Activated naive CD8-positive, alpha-beta T cell treated with anti-CD3 and anti-CD28 coated beads, Interleukin-2, amount 50 U/mL, for 16 hours (primary cell): ENCODE measurements around the gene HMGXB3.
"Not testable (repeated sequence)": the region's sequence is repeated elsewhere in the genome, so short reads cannot be mapped to it uniquely, and the experiment has no call there.

ENCODE experiments used
- DNase-seq: peaks from one replicate; pipeline ENCODE4 v3.0.0-alpha.2; 2020; ENCODE audit warnings: low read depth, low spot score

HMGXB3 gene

DNA sequence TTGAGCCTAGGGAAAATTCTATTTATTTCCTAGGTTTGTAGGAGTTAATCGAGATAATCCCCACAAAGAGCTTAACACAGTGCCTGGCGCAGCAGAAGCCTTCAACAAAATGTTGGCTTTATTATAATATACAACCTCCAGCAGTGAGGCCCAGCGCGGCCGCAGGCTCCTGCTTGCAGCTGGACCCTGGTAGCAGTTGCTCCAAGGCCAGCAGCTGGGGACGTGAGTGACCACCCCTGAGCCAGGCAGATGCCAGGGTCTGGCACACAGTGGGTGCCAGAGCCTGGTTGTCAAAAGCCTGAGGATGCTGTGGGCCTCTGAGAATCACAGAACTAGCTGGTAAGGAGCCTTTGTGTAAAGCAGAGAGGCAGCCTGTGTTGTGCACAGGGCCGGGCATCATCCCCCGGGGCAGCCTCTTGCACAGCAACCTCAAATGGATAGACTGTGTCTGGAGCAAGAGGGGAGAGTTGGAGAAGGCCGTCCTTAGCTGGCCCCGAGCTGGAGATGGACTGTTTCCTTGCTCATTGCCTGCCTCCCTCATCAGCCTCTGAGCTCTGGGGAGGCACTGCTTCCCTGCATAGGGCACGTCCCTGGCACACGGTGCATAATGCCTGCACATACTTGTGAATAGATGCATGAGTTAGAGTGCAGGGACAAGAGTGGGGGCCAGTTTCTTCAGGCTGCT is 68.6 kb downstream of the HMGXB3 start:
- no peak for DNase-seq

GRCh38 chr5:150069672-150070627 is 69.4 kb downstream of the HMGXB3 start:
- DNase-seq = no peak

GRCh38 chr5:150070821-150071220 is 70.3 kb downstream of the HMGXB3 start:
- DNase-seq = no peak

- DNase-seq = no peak
These were observed 72.6 kb downstream of the HMGXB3 start for GRCh38 chr5:150073086-150073625.

GRCh38 chr5:150073677-150074076 is 73.1 kb downstream of the HMGXB3 start:
- no peak for DNase-seq

- DNase-seq = no peak
These were observed 74.7 kb downstream of the HMGXB3 start for GRCh38 chr5:150075233-150075632.

DNA sequence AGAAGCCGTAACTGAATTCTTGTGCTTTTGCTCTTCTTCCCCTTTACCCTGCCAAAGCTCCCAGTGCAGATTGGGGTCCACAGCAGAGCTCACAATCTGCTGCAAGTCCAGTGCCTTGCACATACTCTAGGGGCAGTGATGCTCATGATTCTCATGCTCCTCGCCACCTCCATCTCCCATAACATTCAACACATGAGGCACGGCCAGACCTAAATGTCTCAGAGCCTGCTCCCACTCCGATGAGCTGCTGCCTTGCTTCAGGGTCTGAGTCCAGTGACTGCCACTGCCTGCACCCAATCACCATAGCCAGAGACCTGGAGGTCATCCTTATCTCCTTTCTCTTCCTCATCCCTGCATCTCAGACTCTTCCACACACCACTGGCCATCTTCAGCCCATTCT is 75.3 kb downstream of the HMGXB3 start:
- DNase-seq = no peak

DNA sequence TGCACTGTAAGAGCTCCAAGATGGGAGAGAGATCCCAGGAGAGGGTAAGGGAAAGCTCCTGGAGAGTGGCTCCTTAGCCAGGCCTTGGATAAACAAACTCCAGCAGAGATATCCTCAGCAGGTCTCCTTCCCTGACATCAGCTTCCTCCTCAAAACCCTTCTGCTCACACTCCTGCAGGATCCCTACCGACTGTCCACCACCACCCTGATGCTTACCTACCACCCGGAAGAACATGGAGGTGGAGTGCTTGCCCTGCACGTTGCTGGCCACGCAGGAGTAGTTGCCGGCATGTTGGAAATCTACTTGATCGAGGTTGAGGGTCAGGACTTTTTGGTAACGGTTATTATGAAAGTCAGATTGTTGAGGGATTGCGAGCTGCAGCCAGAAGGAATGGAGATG is 76.5 kb downstream of the HMGXB3 start:
- DNase-seq = no peak

DNA sequence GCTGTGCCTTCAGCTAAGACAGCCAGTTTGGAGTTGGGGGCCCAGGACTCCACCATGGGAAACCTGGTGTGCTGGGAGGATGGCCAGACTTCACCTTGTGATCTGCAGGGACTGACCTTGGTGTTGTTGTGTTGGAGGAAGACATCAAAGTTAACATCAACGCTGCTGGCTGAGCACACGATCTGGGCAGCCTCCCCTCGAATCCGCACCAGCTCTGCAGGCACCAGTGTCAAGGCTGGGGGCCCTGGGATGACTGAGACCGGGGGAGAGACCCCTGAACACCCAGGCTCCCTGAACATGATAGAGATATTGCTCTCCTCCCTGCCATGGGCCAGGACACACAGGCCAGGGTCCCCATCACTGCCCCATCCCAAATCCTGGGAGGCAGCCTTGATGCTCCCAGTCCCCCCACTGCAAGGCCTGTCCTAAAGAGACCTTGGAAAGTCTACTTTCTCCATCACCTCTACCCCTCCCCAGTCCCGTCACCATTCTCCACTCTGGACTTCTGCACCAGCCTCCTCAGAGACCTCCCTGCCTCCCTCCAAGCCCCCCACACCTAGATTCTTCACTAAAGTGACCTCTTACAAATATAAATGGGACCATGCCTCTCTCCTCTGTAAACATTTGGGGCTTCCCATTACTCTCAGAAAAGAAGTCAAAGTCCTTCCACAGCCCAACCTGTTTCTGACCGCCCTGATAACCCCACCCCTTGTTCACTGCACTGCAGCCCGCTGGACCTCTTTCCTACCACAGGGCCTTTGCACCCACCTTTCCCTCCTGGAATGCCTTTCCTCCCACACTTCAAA is 77.7 kb downstream of the HMGXB3 start:
- DNase-seq = no peak

GRCh38 chr5:150078802-150079689 is 78.5 kb downstream of the HMGXB3 start:
- DNase-seq = no peak

DNA sequence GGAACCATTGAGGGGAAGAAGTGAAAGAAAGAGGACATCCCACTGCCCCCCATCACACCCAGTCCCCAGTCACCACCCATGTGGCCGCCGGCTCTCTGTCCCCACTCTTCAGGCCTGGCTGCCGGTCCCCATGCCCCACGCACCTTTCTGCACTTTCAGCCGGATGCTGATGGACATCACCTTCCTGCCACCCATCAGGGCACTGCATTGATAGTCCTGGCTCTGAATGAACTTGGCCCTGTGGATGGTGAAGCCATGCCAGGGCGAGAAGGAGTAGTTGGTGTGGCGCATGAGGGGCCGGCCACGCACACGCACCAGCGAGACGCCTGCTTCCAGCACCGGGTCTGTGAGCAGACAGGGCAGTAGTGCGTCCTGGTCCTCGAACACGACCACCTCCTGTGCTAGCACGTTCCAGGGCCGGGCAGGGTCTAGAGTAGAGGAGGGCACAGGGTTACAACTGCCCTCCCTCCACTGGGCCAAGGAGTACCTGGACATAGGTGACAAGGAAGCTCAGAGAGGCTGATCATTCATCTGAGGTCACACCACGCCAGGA is 79.4 kb downstream of the HMGXB3 start:
- no peak for DNase-seq

DNA sequence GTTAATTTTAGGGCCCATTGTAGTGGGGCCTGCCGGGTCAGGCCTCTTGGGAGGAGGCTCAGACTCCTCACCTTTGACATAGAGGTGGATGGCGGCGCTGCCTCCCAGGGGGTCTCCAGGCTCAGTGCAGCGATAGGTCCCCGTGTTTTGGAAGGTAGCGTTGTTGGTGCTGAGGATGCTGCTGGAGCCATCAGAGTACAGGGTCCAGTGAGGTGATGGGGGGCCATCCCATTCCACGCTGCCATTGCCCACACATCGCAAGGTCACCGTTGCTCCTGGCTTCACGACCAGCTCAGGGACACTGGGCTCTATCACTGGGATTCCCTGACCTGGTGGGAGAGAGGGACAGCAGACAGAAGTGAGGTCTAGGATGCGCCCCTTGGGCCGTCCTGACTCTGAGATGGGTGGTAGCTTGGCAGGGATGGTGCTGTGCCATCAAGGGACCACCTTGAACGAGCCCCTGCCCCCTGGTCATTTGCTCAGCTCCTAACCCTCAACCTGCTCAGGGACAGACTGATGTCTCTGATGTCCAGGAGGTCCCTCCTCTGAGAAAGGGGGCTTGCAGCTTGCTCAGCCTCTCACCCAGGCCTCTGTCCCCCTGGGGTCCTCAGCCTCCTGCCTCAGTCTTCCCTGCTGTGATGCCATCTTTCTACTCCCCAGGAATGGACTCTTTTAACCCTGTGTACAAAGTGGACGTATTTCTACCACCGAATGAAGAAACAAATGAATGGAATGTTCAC is 80.3 kb downstream of the HMGXB3 start:
- DNase-seq = no peak

DNA sequence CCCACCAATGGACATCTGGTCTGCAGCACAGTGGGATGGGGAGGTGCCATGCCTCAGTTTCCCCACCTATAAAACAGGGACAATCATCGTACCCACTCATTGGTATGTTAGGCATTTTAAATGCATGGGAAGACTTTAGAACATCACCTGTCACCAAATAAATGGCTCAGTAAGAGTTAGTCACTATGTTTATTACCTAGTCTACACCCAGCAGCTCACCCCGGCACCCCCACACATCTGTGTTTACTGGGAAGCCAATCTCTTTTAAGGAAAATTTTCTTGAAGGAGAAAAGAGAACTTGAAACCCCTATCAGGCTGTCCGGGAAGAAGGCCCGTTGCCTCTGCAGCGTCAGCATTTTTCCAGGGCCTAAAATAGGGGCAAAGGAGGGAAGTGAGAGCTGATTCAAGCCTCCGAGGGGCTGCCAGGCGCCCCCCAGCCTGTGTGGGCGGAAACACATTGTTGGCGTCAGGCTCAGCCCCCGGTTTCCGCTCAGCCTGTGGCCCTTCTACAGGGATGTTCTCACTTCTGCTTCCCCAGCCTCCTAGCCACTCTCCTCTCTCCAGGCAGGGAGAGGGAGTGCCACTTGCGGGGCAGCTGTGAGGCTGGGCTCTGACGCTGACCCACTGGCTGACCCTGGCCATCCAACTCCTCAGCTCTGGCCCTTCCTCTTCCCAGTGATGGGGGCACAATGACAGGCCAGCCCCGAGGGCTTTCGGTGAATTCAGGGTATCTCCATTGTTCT is 81.2 kb downstream of the HMGXB3 start:
- DNase-seq = no peak

GRCh38 chr5:150082374-150082773 is 81.8 kb downstream of the HMGXB3 start:
- DNase-seq = no peak

DNA sequence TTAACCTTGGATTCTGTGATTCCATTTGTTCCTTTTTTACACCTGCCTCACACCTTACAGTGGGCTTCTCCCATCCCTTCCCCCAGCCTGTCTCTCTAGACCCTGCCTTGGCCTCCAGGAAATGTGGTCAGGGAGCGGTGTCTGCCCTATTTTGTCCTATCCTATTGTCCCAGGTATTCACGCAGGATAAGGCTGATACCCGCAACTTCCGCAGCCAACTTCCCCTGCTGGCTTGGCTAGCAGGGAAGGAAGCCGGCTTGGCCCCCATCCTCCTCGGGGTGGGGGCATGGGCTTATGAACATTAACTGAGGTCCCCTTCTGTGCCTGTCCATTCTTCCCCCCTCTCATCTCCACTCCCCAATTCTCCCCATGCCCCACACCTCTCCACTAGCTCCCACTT is 82.3 kb downstream of the HMGXB3 start:
- no peak for DNase-seq

DNA sequence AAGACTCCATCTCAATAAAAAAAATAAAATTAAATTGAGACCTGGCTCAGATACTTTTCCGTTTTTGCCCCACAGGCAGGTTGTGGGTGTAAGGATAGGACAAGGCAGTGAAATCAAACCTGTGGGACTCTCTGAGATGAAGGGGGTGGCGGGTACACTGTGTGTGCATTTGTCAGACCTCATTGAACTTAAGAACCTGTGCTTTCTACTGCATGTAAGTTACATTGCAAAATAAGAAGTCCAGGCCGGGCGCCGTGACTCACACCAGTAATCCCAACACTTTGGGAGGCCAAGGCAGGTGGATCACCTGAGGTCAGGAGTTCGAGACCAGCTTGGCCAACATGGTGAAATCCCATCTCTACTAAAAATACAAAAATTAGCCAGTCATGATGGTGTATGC is 84.2 kb downstream of the HMGXB3 start:
- not testable (repeated sequence) for DNase-seq

GRCh38 chr5:150085191-150085912 is 84.8 kb downstream of the HMGXB3 start:
- no peak for DNase-seq

GRCh38 chr5:150085950-150086715 is 85.6 kb downstream of the HMGXB3 start, which contains the start of gene CSF1R:
TSS of gene CSF1R (minus strand) at chr5:150086554. CDS start at chr5:150086427, 127 bp downstream.
- DNase-seq = no peak
